ENCODE data around the gene OSR1. TPM values are rescaled to one million over a fixed set of nuclear protein-coding genes. Genes with fewer than 3 reads are reported as not detected.

Gene OSR1
- total and polyA plus RNA-seq, 10 of the 15 experiments (the other 5 are each of a cell fraction or from before 2014, with no cell fraction given), result not detected

GRCh38 chr2:19373352-19373751 is 14.9 kb upstream of the OSR1 start:
- ChIA-PET CTCF (no interaction called here), SMC1A (ENCODE audit: uncharacterized antibody, unreplicated experiment) (no interaction called here), POLR2A (no interaction called here), RAD21 (ENCODE audit: unreplicated experiment) (no interaction called here)
- Histone ChIP-seq H3K27me3 (replicated peaks in 1 of 2; ENCODE audit: control insufficient read depth in 2 of 2, insufficient read depth in 2 of 2, low read length in 1 of 2) (peaks cover 0 to 3% of the 10 kb centered on the region in 2 experiments; a peak in 1 of 4 replicates), H3K4me2 (ENCODE audit: control insufficient read depth, insufficient read depth) (no peak overlapping the region), H2AFZ (ENCODE audit: control insufficient read depth, low read depth, low read length) (no peak overlapping the region), H3K4me3 (no peak overlapping the region), H3K9ac (ENCODE audit: control insufficient read depth, insufficient read depth, low read length) (no peak overlapping the region), H3K27ac (ENCODE audit: control insufficient read depth, insufficient read depth) (no peak overlapping the region), H3K4me1 (ENCODE audit: control insufficient read depth, insufficient read depth, low read length) (no peaks in the 10 kb centered on the region), H3K9me3 (replicated peaks; ENCODE audit: control insufficient read depth, insufficient read depth, low read length) (no peaks in the 10 kb centered on the region), H4K20me1 (ENCODE audit: control insufficient read depth, insufficient read depth) (peaks cover 3% of the 10 kb centered on the region; the same call in 1 of the 2 replicates), H3K36me3 (ENCODE audit: control insufficient read depth in 2 of 2, insufficient read depth in 2 of 2, low read length in 1 of 2) (no peaks in the 10 kb centered on the region), H3K79me2 (ENCODE audit: control insufficient read depth, insufficient read depth, low read length) (no peaks in the 10 kb centered on the region)
- DNase-seq (ENCODE audit: low read depth, low spot score), result no peak
- TF ChIP-seq MYB (IDR thresholded peaks at IDR 0.05; ENCODE audit: borderline replicate concordance, low read depth, low read length), result no peak
- TF ChIP-seq CTCF (IDR thresholded peaks at IDR 0.05 in 2 of 3, conservative IDR thresholded peaks at IDR 0.05 in 1 of 3; ENCODE audit: control insufficient read depth in 2 of 3, extremely low read depth in 1 of 3, insufficient read depth in 1 of 3, low read depth in 3 of 3, low read length in 3 of 3), result no peak
- TF ChIP-seq STAT3 (IDR thresholded peaks at IDR 0.05; ENCODE audit: low read depth, low read length), result no peak
- TF ChIP-seq POLR2AphosphoS5 (IDR thresholded peaks at IDR 0.05; ENCODE audit: low read length), result no peak
- TF ChIP-seq NKRF (conservative IDR thresholded peaks at IDR 0.05), result no peak
- no peak for TF ChIP-seq LARP7 (IDR thresholded peaks at IDR 0.05)
- FAIRE-seq, result no peak
- in situ Hi-C loops (cut with MboI) (no loop called here), intact Hi-C loops (cut with micrococcal nuclease; ENCODE audit: unreplicated experiment) (no loop called here)
- BruUV-seq (replicated peaks), result no TSS peak
- 0% methylated on average over 2 of the region's 2 CpGs for WGBS (ENCODE audit: insufficient coverage, insufficient replicate concordance, low lambda C conversion rate, missing lambda C conversion rate)
- no peak for ATAC-seq
